Fibroblast of lung (primary cell): ENCODE data around the gene NT5C. TPM values are rescaled to one million over a fixed set of nuclear protein-coding genes. Genes with fewer than 3 reads are reported as not detected.

Experiments used
- DNase-seq, 2 donors: peaks; one replicate each; pipeline versions ENCODE4 v3.0.0 to v3.0.0-alpha.2; 2010; ENCODE audit warnings: low read depth in 2 of 2
- H2AFZ ChIP-seq: 2 replicates; pipeline ENCODE4 v1.5.1; 2012; ENCODE audit warnings: low read length, control low read depth, inconsistent platforms
- H3K27ac ChIP-seq: 2 replicates; pipeline ENCODE4 v1.5.1; 2011; ENCODE audit warnings: low read length, control low read depth; ENCODE audit not compliant: insufficient read depth
- H3K27me3 ChIP-seq: 2 replicates; pipeline ENCODE4 v1.5.1; 2011; ENCODE audit warnings: mild to moderate bottlenecking, low read length; ENCODE audit not compliant: control insufficient read depth, insufficient read depth
- H3K36me3 ChIP-seq: 2 replicates; pipeline ENCODE4 v1.5.1; 2011; ENCODE audit warnings: low read length; ENCODE audit not compliant: control insufficient read depth, insufficient read depth
- H3K4me1 ChIP-seq: 2 replicates; pipeline ENCODE4 v1.5.1; 2011; ENCODE audit warnings: low read length; ENCODE audit not compliant: control insufficient read depth, insufficient read depth; ENCODE audit errors: extremely low read depth
- H3K4me2 ChIP-seq: 2 replicates; pipeline ENCODE4 v1.5.1; 2011; ENCODE audit warnings: low read length, control low read depth; ENCODE audit not compliant: insufficient read depth; ENCODE audit errors: extremely low read depth
- H3K4me3 ChIP-seq, 4 experiments: fragments of 200-600 bp in 1 of 4; sonication (generic) in 1 of 4; replicated peaks in 1 of 4; 2 replicates each; pipeline ENCODE4 v1.5.1; 2011 to 2016; ENCODE audit warnings: low read length in 4 of 4, low read depth in 3 of 4, mild to moderate bottlenecking in 3 of 4, control low read depth in 2 of 4, inconsistent platforms in 1 of 4, mixed read lengths in 1 of 4; ENCODE audit not compliant: insufficient read depth in 1 of 4; ENCODE audit errors: control extremely low read depth in 1 of 4
- H3K79me2 ChIP-seq: 2 replicates; pipeline ENCODE4 v1.5.1; 2012; ENCODE audit warnings: mild to moderate bottlenecking, low read length, inconsistent platforms; ENCODE audit not compliant: control insufficient read depth, insufficient read depth
- H3K9ac ChIP-seq: 2 replicates; pipeline ENCODE4 v1.5.1; 2011; ENCODE audit warnings: mild to moderate bottlenecking, low read length, control low read depth; ENCODE audit not compliant: insufficient read depth
- H3K9me3 ChIP-seq: 2 replicates; pipeline ENCODE4 v1.5.1; 2012; ENCODE audit warnings: low read depth, low read length; ENCODE audit not compliant: control insufficient read depth, insufficient read depth
- H4K20me1 ChIP-seq: 2 replicates; pipeline ENCODE4 v1.5.1; 2011; ENCODE audit warnings: low read length; ENCODE audit not compliant: control insufficient read depth, insufficient read depth; ENCODE audit errors: extremely low read depth
- EZH2 ChIP-seq: IDR thresholded peaks from 2 replicates; pipeline ENCODE4 v1.5.1; 2012; ENCODE audit warnings: low read length, control low read depth, mild to moderate bottlenecking; ENCODE audit errors: missing control alignments
- polyA plus RNA-seq, 2 donors: library from polyadenylated mRNA; depleted of rRNA in 1 of 2; stranded (reverse) in 1 of 2; unstranded in 1 of 2; fragments of >200 nt; gene quantifications; 2 replicates each; pipeline ENCODE4 v1.2.1, GENCODE V29; 2011 to 2012; ENCODE audit warnings: missing spikeins in 1 of 2
- total RNA-seq: library from RNA; depleted of rRNA; stranded (reverse); fragments of >200 nt; gene quantifications from 2 replicates; pipeline ENCODE4 v1.2.1, GENCODE V29; 2014
- TF ChIP-seq, protein P1 (sequence below), 2 donors: IDR thresholded peaks in 1 of 2; conservative IDR thresholded peaks in 1 of 2; 1 replicate in 1 of 2; 2 replicates in 1 of 2; pipeline ENCODE4 v1.5.1; 2011 to 2012; ENCODE audit warnings: low read length in 2 of 2, control low read depth in 1 of 2, inconsistent platforms in 1 of 2, low read depth in 1 of 2, mild to moderate bottlenecking in 1 of 2

The NT5C gene
- total and polyA plus RNA-seq, 2 donors (not counting 1 experiment from before 2014, with no cell fraction given), result 18.6 to 29.9 TPM

DNA sequence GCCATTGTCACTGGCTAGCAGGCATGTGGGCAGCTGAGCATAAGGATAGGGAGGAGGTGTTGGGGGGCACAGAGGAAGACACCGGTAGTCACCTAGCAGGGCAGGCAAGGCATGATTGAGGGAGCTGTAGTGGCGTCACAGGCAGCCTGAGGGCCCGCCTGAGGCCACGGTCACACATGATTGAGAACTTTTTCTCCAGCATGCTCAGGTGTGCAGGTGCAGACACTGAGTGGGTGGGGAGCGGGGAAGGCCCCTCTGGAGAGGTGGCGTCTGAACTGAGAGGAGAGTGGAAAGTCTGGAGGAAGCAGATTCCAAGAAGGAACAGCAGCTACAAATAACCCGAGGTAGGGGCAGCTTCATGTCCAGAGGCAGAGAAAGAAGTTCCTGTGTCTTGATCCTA lies 32.7 kb downstream of the NT5C start:
- DNase-seq, result no peak
- peaks cover 4% of the 10 kb centered on the region for H3K4me1 ChIP-seq

DNA sequence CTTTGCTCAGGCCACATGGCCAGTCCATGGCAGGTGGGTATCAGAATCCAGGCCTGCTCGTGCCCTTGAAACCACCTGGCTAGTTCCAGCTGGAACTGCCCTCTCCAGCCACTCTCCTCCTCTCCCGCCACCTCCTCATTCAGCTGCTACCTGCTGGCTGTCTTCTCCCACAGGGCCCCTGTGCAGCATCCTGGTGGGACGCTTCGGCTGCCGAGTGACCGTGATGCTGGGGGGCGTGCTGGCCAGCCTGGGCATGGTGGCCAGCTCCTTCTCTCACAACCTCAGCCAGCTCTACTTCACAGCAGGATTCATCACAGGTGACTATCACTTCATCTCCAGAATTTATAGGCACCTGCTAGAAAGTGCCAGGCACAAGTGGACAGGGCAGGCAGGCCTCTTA lies 33.7 kb downstream of the NT5C start:
- Histone ChIP-seq H3K79me2 (no peaks in the 10 kb centered on the region), H3K27ac (no peak overlapping the region), H3K36me3 (no peaks in the 10 kb centered on the region), H3K27me3 (no peaks in the 10 kb centered on the region), H3K9ac (no peak overlapping the region), H3K9me3 (no peaks in the 10 kb centered on the region), H3K4me2 (no peak overlapping the region), H4K20me1 (no peaks in the 10 kb centered on the region), H3K4me1 (peaks cover 4% of the 10 kb centered on the region), H2AFZ (no peak overlapping the region), H3K4me3 (no peak overlapping the region)
- TF ChIP-seq, protein P1, sequence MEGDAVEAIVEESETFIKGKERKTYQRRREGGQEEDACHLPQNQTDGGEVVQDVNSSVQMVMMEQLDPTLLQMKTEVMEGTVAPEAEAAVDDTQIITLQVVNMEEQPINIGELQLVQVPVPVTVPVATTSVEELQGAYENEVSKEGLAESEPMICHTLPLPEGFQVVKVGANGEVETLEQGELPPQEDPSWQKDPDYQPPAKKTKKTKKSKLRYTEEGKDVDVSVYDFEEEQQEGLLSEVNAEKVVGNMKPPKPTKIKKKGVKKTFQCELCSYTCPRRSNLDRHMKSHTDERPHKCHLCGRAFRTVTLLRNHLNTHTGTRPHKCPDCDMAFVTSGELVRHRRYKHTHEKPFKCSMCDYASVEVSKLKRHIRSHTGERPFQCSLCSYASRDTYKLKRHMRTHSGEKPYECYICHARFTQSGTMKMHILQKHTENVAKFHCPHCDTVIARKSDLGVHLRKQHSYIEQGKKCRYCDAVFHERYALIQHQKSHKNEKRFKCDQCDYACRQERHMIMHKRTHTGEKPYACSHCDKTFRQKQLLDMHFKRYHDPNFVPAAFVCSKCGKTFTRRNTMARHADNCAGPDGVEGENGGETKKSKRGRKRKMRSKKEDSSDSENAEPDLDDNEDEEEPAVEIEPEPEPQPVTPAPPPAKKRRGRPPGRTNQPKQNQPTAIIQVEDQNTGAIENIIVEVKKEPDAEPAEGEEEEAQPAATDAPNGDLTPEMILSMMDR (conservative IDR thresholded peaks at IDR 0.05 in 1 of 2, IDR thresholded peaks at IDR 0.05 in 1 of 2; ENCODE audit: low read depth in 1 of 2, low read length in 2 of 2), result no peak
- no peak for TF ChIP-seq EZH2
- DNase-seq, result no peak

More for the DNA sequence above, 32.7 kb downstream of the NT5C start:
- Histone ChIP-seq H3K79me2 (no peaks in the 10 kb centered on the region), H3K27me3 (no peaks in the 10 kb centered on the region), H3K36me3 (no peaks in the 10 kb centered on the region), H2AFZ (no peak overlapping the region), H3K9me3 (no peaks in the 10 kb centered on the region), H4K20me1 (no peaks in the 10 kb centered on the region), H3K9ac (no peak overlapping the region), H3K4me3 (no peak overlapping the region), H3K27ac (no peak overlapping the region), H3K4me2 (no peak overlapping the region)
- TF ChIP-seq EZH2, result no peak
- TF ChIP-seq, protein P1 (conservative IDR thresholded peaks at IDR 0.05 in 1 of 2, IDR thresholded peaks at IDR 0.05 in 1 of 2; ENCODE audit: low read depth in 1 of 2, low read length in 2 of 2), result no peak

DNA sequence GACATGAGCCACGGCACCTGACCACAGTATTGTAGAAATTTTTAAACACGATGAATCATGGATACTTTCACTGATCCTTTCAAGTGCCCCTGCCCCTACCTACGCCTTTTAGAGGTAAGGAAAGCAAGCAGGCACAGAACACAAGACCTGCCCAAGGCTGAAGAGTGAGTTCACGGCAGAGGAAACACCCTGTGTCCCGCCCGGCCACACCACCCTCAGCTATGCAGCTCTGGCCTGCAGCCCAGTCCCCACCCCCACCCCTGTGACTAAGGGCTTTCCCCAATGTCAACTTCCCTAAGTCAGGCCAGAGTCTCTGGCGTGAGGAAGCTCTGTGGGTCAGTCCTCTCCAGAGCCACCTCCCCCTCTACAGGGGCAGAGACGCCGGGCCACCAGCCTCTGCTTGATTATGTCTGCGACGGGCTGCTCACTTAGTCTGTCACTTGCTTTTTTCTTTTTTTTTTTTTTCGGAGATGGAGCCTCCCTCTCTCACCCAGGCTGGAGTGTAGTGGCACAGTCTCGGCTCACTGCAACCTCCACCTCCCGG lies 35.4 kb downstream of the NT5C start:
- Histone ChIP-seq H3K4me1 (peaks cover 8% of the 10 kb centered on the region), H3K4me3 (no peak overlapping the region), H3K4me2 (no peak overlapping the region), H3K9ac (no peak overlapping the region), H3K79me2 (no peaks in the 10 kb centered on the region), H3K27ac (no peak overlapping the region), H3K27me3 (no peaks in the 10 kb centered on the region), H4K20me1 (no peaks in the 10 kb centered on the region), H2AFZ (no peak overlapping the region), H3K9me3 (no peaks in the 10 kb centered on the region), H3K36me3 (no peaks in the 10 kb centered on the region)
- peak; percentile 62 to 81 for DNase-seq
- TF ChIP-seq, protein P1 (conservative IDR thresholded peaks at IDR 0.05 in 1 of 2, IDR thresholded peaks at IDR 0.05 in 1 of 2; ENCODE audit: low read depth in 1 of 2, low read length in 2 of 2), result no peak
- TF ChIP-seq EZH2, result no peak
